CD8-positive, alpha-beta memory T cell (primary cell): ENCODE measurements around the gene ACAA1. TPM values are rescaled to one million over a fixed set of nuclear protein-coding genes. Genes with fewer than 3 reads are reported as not detected.
"Not testable (repeated sequence)": the region's sequence is repeated elsewhere in the genome, so short reads cannot be mapped to it uniquely, and the experiment has no call there.

ENCODE experiments used
- CTCF ChIA-PET: fragments of 350-600 bp; sonication (Branson Sonifier 250); formaldehyde crosslinking; loops from one replicate; lab custom pipeline; 2021; ENCODE audit warnings: antibody characterized with exemption; lab: Charles Lee
- POLR2A ChIA-PET: fragments of 350-600 bp; sonication (Branson Sonifier 250); formaldehyde crosslinking; loops from one replicate; lab custom pipeline; 2021; ENCODE audit warnings: antibody characterized with exemption; lab: Charles Lee
- DNase-seq, 5 donors: peaks; one replicate each; pipeline versions ENCODE4 v3.0.0 to v3.0.0-alpha.2; 2020 to 2022; ENCODE audit warnings: mixed read lengths in 1 of 5
- H3K27ac ChIP-seq: one replicate; pipeline ENCODE4 v1.7.0; 2013; ENCODE audit warnings: low read depth, mild to moderate bottlenecking, low read length, moderate library complexity
- H3K27me3 ChIP-seq: 2 replicates; pipeline ENCODE4 v1.7.0; 2013; ENCODE audit warnings: low read length, mild to moderate bottlenecking; ENCODE audit not compliant: insufficient read depth, poor library complexity, severe bottlenecking
- H3K36me3 ChIP-seq: 2 replicates; pipeline ENCODE4 v1.7.0; 2013; ENCODE audit warnings: mild to moderate bottlenecking, low read length, moderate library complexity; ENCODE audit not compliant: insufficient read depth
- H3K4me1 ChIP-seq: 2 replicates; pipeline ENCODE4 v1.7.0; 2013; ENCODE audit warnings: mild to moderate bottlenecking, low read length, moderate library complexity; ENCODE audit not compliant: insufficient read depth
- H3K4me3 ChIP-seq: 2 replicates; pipeline ENCODE4 v1.7.0; 2013; ENCODE audit warnings: mild to moderate bottlenecking, low read length
- H3K9me3 ChIP-seq: 2 replicates; pipeline ENCODE4 v1.7.0; 2013; ENCODE audit warnings: mild to moderate bottlenecking, low read length
- H3K27ac Mint-ChIP-seq, 8 donors: one replicate each; pipeline ENCODE4 v1.8.0; 2020 to 2021; ENCODE audit warnings: mixed read lengths in 8 of 8, mild to moderate bottlenecking in 6 of 8, inconsistent platforms in 3 of 8, moderate library complexity in 3 of 8
- H3K27me3 Mint-ChIP-seq, 2 donors: one replicate each; pipeline ENCODE4 v1.8.0; 2020 to 2021; ENCODE audit warnings: mixed read lengths in 2 of 2, mild to moderate bottlenecking in 1 of 2, moderate library complexity in 1 of 2
- H3K36me3 Mint-ChIP-seq, 3 donors: one replicate each; pipeline ENCODE4 v1.8.0; 2020 to 2021; ENCODE audit warnings: mixed read lengths in 3 of 3, inconsistent platforms in 1 of 3, mild to moderate bottlenecking in 1 of 3
- H3K4me1 Mint-ChIP-seq, 3 donors: one replicate each; pipeline ENCODE4 v1.8.0; 2020 to 2021; ENCODE audit warnings: mixed read lengths in 3 of 3, inconsistent platforms in 1 of 3, mild to moderate bottlenecking in 1 of 3
- H3K4me3 Mint-ChIP-seq, 7 donors: one replicate each; pipeline ENCODE4 v1.8.0; 2020 to 2021; ENCODE audit warnings: mixed read lengths in 7 of 7, mild to moderate bottlenecking in 6 of 7, moderate library complexity in 4 of 7, inconsistent platforms in 2 of 7
- H3K9me3 Mint-ChIP-seq, 5 donors: one replicate each; pipeline ENCODE4 v1.8.0; 2020 to 2022; ENCODE audit warnings: mixed read lengths in 5 of 5, mild to moderate bottlenecking in 3 of 5, moderate library complexity in 2 of 5, inconsistent platforms in 1 of 5
- polyA plus RNA-seq: library from polyadenylated mRNA; unstranded; fragments of 300-500 nt; fragmentation: Illumina TruSeq; gene quantifications from one replicate; pipeline ENCODE4 v1.2.3, GENCODE V29; 2021
- total RNA-seq, 2 experiments: library from RNA; stranded (reverse); gene quantifications; one replicate each; pipeline ENCODE4 v1.2.3, GENCODE V29; 2021

Gene ACAA1
- total and polyA plus RNA-seq, 3 experiments from 2014 or later = 49.0 to 67.4 (median 67.1) TPM

DNA sequence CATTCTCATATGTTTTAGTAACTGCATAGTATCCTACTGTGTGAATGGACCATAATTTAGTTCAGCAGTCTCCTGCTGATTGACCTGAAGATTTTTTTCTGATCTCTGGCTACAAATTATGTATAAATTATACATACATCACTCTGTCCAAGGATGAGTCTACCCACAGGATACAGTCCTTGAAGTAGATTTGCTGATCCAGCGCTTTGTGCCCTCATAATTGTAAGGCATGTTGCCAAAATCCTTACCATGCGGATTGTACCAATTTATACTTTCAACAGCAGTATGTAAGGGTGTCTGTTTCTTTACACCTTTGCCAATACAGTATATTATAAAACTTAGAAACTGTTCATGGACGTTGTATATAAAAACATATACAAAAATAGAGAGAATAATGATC, 46.5 kb downstream of the ACAA1 start:
- H3K27me3 Mint-ChIP-seq = peaks cover 0 to 7% of the 10 kb centered on the region in 2 donors
- Histone ChIP-seq H3K27ac (no peak overlapping the region), H3K36me3 (no peaks in the 10 kb centered on the region), H3K9me3 (no peaks in the 10 kb centered on the region), H3K4me3 (no peak overlapping the region), H3K27me3 (no peaks in the 10 kb centered on the region), H3K4me1 (no peaks in the 10 kb centered on the region)
- no peak overlapping the region for H3K4me3 Mint-ChIP-seq
- peak overlapping the region in 2 of 8 donors; percentile 11 to 37 for H3K27ac Mint-ChIP-seq
- H3K9me3 Mint-ChIP-seq = no peaks in the 10 kb centered on the region
- DNase-seq = no peak
- ChIA-PET CTCF (no interaction called here), POLR2A (no interaction called here)
- peaks cover 0 to 4% (median 0%) of the 10 kb centered on the region in 3 donors for H3K36me3 Mint-ChIP-seq
- H3K4me1 Mint-ChIP-seq = peaks cover 0 to 8% (median 6%) of the 10 kb centered on the region in 3 donors

DNA sequence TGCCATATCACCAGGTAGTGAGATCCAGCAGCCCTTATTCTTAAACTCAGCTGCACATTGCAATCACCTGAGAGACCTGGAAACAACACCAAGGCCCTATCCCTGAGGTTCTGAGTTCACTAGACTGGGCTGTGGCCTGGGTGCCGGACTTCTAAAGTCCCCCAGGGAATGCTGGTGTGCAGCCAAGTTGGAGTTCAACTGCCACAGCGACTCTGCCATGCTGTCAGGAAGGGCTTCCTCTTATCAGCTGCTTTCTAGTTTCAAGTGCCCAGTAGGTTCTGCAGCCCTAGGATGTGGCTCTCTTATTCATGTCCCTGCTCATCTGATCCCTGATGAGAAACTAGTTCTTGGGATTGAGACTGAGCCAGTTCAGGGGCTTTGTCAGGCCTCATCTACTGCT, 47.8 kb downstream of the ACAA1 start:
- H3K4me1 ChIP-seq = no peaks in the 10 kb centered on the region
- POLR2A ChIA-PET = no interaction called here
- no peaks in the 10 kb centered on the region for H3K27me3 ChIP-seq
- H3K36me3 Mint-ChIP-seq = peaks cover 0 to 4% (median 2%) of the 10 kb centered on the region in 3 donors
- H3K9me3 ChIP-seq = peaks cover 4% of the 10 kb centered on the region
- H3K4me3 ChIP-seq = no peak overlapping the region
- H3K36me3 ChIP-seq = no peaks in the 10 kb centered on the region
- H3K27ac ChIP-seq = no peak overlapping the region
- no peak for DNase-seq
- H3K4me1 Mint-ChIP-seq = peaks cover 0 to 8% (median 6%) of the 10 kb centered on the region in 3 donors
- no peak overlapping the region for H3K4me3 Mint-ChIP-seq
- peaks cover under 1 to 7% (median 5%) of the 10 kb centered on the region in 5 donors for H3K9me3 Mint-ChIP-seq
- H3K27me3 Mint-ChIP-seq = peaks cover 0 to 7% of the 10 kb centered on the region in 2 donors
- H3K27ac Mint-ChIP-seq = peak overlapping the region in 1 of 8 donors; percentile 77
- CTCF ChIA-PET = no interaction called here

DNA sequence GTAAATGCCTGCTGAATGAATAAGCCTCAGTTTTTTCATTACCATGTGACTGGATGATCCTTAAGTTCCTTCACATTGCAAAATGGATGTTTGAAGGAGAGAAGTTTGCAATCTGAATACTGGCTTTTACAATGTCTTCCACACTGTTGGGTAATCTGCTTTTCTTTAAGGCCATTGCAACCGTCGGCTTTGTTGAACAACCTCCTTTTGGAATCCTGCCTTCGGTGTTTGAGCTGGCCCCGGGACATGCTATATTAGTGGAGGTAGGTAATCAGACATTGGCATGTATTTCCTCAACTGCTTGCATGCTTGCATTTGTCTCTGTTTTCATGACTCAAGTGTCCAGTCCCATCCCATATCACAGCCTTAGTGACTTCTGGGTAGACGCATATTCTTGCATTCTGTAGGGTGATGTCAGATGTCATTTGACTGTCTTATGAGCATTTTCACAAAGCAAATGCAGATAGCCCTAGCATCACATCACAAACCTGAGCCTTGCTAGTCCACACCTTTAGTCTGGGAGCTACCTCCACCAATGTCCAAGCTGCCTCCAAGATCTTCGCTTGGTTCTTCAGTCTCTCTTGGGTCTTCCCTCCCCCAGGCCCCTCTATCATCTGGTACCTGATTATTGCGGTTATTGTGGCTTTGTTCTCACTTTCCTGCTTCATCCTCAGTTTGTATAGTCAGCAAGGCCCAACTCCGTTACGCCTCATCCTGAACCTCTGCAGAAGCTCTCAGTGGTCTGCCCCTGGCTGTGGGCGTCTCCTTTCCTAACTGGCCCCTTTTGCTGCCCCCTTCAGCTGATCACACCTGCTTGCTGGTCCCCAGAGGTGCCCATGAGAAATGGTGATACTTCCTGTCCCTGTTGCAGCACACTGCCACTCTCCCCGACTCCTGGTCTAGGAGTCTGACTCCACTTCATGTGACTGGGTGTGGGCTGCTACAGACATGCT, 48.5 kb downstream of the ACAA1 start:
- POLR2A ChIA-PET = no interaction called here
- H3K36me3 Mint-ChIP-seq = peaks cover 0 to 4% (median 4%) of the 10 kb centered on the region in 3 donors
- peak overlapping the region in 2 of 8 donors; percentile 42 to 77 for H3K27ac Mint-ChIP-seq

DNA sequence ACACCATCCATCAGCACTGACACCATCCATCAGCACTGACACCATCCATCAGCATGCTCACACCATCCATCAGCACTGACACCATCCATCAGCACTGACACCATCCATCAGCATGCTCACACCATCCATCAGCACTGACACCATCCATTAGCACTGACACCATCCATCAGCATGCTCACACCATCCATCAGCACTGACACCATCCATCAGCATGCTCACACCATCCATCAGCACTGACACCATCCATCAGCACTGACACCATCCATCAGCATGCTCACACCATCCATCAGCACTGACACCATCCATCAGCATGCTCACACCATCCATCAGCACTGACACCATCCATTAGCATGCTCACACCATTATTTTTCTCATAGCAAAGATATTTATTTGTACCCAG, 49.6 kb downstream of the ACAA1 start:
- H3K27ac ChIP-seq, DNase-seq, H3K4me3 ChIP-seq, H3K27me3 Mint-ChIP-seq, CTCF ChIA-PET, H3K36me3 Mint-ChIP-seq, H3K4me3 Mint-ChIP-seq, H3K36me3 ChIP-seq, H3K4me1 Mint-ChIP-seq, H3K4me1 ChIP-seq, POLR2A ChIA-PET, H3K27me3 ChIP-seq, H3K9me3 ChIP-seq: not testable (repeated sequence)
- H3K27ac Mint-ChIP-seq = peak overlapping the region in 1 of 8 donors; percentile 77
- peaks cover 9 to 15% (median 10%) of the 10 kb centered on the region in 5 donors for H3K9me3 Mint-ChIP-seq

More for the DNA sequence above, 48.5 kb downstream of the ACAA1 start:
- Mint-ChIP-seq H3K9me3 (peaks cover 4 to 12% (median 10%) of the 10 kb centered on the region in 5 donors), H3K4me1 (peaks cover 0 to 8% (median 6%) of the 10 kb centered on the region in 3 donors), H3K27me3 (peaks cover 0 to 6% of the 10 kb centered on the region in 2 donors), H3K4me3 (peak overlapping the region in 1 of 7 donors; percentile 20)
- Histone ChIP-seq H3K4me3 (no peak overlapping the region), H3K9me3 (peaks cover 8% of the 10 kb centered on the region), H3K27me3 (no peaks in the 10 kb centered on the region), H3K4me1 (no peaks in the 10 kb centered on the region), H3K27ac (no peak overlapping the region), H3K36me3 (no peaks in the 10 kb centered on the region)
- no peak for DNase-seq
- CTCF ChIA-PET = no interaction called here

DNA sequence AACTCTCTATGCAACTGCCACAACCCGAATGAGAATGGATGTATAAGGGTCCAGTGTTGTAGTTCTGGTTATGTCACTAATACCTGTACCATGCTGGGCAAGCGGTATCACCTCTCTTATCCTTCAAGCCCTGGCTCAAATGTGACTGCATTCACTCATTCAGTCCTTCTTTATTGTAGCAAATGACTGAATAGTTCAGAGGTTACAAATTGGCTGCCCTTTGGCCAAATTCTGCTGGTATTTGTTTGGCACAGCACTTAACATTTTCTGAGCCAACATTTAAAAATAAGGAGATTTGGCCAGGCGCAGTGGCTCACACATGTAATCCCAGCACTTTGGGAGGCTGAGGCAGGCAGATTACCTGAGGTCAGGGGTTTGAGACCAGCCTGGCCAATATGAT, 50.4 kb downstream of the ACAA1 start:
- H3K4me1 Mint-ChIP-seq = peaks cover 0 to 8% (median 6%) of the 10 kb centered on the region in 3 donors
- Histone ChIP-seq H3K9me3 (peaks cover 8% of the 10 kb centered on the region), H3K27me3 (no peaks in the 10 kb centered on the region), H3K36me3 (no peaks in the 10 kb centered on the region), H3K27ac (no peak overlapping the region), H3K4me1 (no peaks in the 10 kb centered on the region), H3K4me3 (no peak overlapping the region)
- peaks cover 0 to 2% of the 10 kb centered on the region in 2 donors for H3K27me3 Mint-ChIP-seq
- peaks cover 9 to 15% (median 10%) of the 10 kb centered on the region in 5 donors for H3K9me3 Mint-ChIP-seq
- ChIA-PET POLR2A (no interaction called here), CTCF (no interaction called here)
- peak overlapping the region in 1 of 8 donors; percentile 84 for H3K27ac Mint-ChIP-seq
- peaks cover 0 to 4% (median 4%) of the 10 kb centered on the region in 3 donors for H3K36me3 Mint-ChIP-seq
- no peak for DNase-seq
- H3K4me3 Mint-ChIP-seq = no peak overlapping the region

DNA sequence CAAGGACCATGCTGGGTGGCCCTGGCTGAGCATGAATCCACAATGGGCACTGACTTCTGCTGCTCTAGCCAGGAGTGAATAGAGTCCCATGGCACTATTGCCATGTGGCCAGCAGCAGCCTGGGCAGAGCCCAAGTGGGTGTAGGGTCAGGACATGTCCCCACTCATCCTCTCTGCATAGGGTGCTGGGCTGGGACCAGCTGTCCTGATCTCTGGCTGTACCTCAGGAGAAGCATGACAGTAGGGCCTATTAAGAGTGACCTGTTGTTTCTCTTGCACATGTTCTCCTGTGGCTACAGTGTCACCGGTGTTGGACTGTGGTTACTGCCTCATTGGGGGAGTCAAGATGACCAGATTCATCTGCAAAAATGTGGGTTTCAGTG, 51.0 kb downstream of the ACAA1 start:
- DNase-seq = no peak
- Mint-ChIP-seq H3K9me3 (peaks cover 9 to 15% (median 10%) of the 10 kb centered on the region in 5 donors), H3K4me3 (peak overlapping the region in 1 of 7 donors; percentile 10), H3K36me3 (peaks cover 0 to 4% (median 4%) of the 10 kb centered on the region in 3 donors), H3K27ac (peak overlapping the region in 4 of 8 donors; percentile 5 to 84 (median 27)), H3K27me3 (peaks cover 0 to 2% of the 10 kb centered on the region in 2 donors), H3K4me1 (peaks cover 0 to 8% (median 6%) of the 10 kb centered on the region in 3 donors)
- H3K36me3 ChIP-seq = no peaks in the 10 kb centered on the region
- POLR2A ChIA-PET = no interaction called here
- H3K27ac ChIP-seq = no peak overlapping the region
- peaks cover 8% of the 10 kb centered on the region for H3K9me3 ChIP-seq
- no peak overlapping the region for H3K4me3 ChIP-seq
- CTCF ChIA-PET = no interaction called here
- H3K4me1 ChIP-seq = no peaks in the 10 kb centered on the region
- no peaks in the 10 kb centered on the region for H3K27me3 ChIP-seq

DNA sequence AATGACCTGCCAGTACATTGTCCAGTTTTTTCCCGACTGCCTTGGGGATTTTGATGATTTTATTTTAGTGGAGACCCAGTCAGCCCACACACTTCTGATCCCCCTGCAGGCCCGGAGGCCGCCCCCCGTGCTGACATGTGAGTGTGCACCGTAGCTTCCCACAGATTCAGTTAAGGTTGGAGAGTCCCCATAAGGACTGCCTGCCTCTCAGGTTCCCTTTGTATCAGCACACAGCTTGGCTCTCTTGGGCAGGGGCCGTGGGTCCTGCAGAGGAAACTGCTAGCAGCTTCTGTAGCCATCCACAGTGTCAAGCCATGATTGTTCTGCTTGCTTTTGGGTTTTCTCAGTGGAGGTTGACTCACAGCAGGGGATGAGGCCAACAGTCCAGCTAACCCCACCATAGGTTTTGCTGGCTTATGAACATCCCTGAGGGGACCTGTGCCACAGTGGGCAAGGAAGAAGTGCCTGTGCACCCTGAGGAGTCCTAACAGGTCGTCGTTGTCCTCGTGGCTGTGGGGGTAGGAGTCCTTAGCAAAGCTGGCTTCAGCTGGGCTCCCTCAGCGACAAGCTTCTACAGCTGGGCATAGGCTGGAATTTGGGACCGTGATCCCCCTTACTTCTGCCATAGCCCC, 51.5 kb downstream of the ACAA1 start:
- DNase-seq = no peak
- Histone ChIP-seq H3K4me1 (no peaks in the 10 kb centered on the region), H3K9me3 (peaks cover 8% of the 10 kb centered on the region), H3K4me3 (no peak overlapping the region), H3K27me3 (no peaks in the 10 kb centered on the region), H3K36me3 (no peaks in the 10 kb centered on the region), H3K27ac (no peak overlapping the region)
- H3K27me3 Mint-ChIP-seq = peaks cover 0 to 2% of the 10 kb centered on the region in 2 donors
- peaks cover 0 to 8% (median 6%) of the 10 kb centered on the region in 3 donors for H3K4me1 Mint-ChIP-seq
- peak overlapping the region in 6 of 8 donors; percentile 11 to 91 (median 38) for H3K27ac Mint-ChIP-seq
- ChIA-PET CTCF (no interaction called here), POLR2A (no interaction called here)
- H3K4me3 Mint-ChIP-seq = peak overlapping the region in 2 of 7 donors; percentile 10 to 49
- H3K36me3 Mint-ChIP-seq = peaks cover 0 to 4% (median 4%) of the 10 kb centered on the region in 3 donors
- H3K9me3 Mint-ChIP-seq = peaks cover 9 to 15% (median 10%) of the 10 kb centered on the region in 5 donors
